Subcutaneous abdominal adipose tissue (tissue), 5 donors: ENCODE data around the gene NDUFA8.

Experiments used
- H3K27ac ChIP-seq: one replicate; pipeline ENCODE4 v1.7.0; 2013; ENCODE audit warnings: low read depth, mild to moderate bottlenecking, inconsistent platforms, low read length, moderate library complexity
- H3K27me3 ChIP-seq, 5 donors: one replicate each; pipeline ENCODE4 v1.7.0; 2013; ENCODE audit warnings: low read length in 5 of 5, inconsistent platforms in 1 of 5; ENCODE audit not compliant: control insufficient read depth in 5 of 5, insufficient read depth in 4 of 5
- H3K36me3 ChIP-seq, 5 donors: one replicate each; pipeline ENCODE4 v1.7.0; 2013; ENCODE audit warnings: low read length in 5 of 5; ENCODE audit not compliant: control insufficient read depth in 5 of 5, insufficient read depth in 5 of 5
- H3K4me1 ChIP-seq, 5 donors: one replicate each; pipeline ENCODE4 v1.7.0; 2013; ENCODE audit warnings: low read length in 5 of 5, mild to moderate bottlenecking in 3 of 5, moderate library complexity in 1 of 5; ENCODE audit not compliant: control insufficient read depth in 5 of 5, insufficient read depth in 5 of 5
- H3K4me3 ChIP-seq, 5 donors: one replicate each; pipeline ENCODE4 v1.7.0; 2013; ENCODE audit warnings: low read length in 5 of 5, low read depth in 1 of 5
- H3K9ac ChIP-seq, 5 donors: one replicate each; pipeline ENCODE4 v1.7.0; 2013; ENCODE audit warnings: low read length in 5 of 5, mild to moderate bottlenecking in 4 of 5, moderate library complexity in 3 of 5
- H3K9me3 ChIP-seq, 5 donors: one replicate each; pipeline ENCODE4 v1.7.0; 2013; ENCODE audit warnings: low read length in 5 of 5; ENCODE audit not compliant: control insufficient read depth in 5 of 5
- donor health status: healthy.
- donor health status: healthy.
- donor health status: healthy.
- donor health status: healthy.
- donor health status: healthy.

NDUFA8 gene

GRCh38 chr9:122143296-122143695, 16.3 kb downstream of the NDUFA8 start:
- H3K9ac ChIP-seq = no peak overlapping the region
- no peaks in the 10 kb centered on the region for H3K9me3 ChIP-seq
- H3K27ac ChIP-seq = no peak overlapping the region
- H3K36me3 ChIP-seq = peaks cover 35 to 61% (median 49%) of the 10 kb centered on the region in 5 donors
- H3K4me1 ChIP-seq = peaks cover 0 to 52% (median 0%) of the 10 kb centered on the region in 5 donors
- no peaks in the 10 kb centered on the region for H3K27me3 ChIP-seq
- H3K4me3 ChIP-seq = no peak overlapping the region

GRCh38 chr9:122141671-122142070, 17.9 kb downstream of the NDUFA8 start:
- Histone ChIP-seq H3K27ac (peak overlapping the region; percentile 47), H3K9me3 (no peaks in the 10 kb centered on the region), H3K36me3 (peaks cover 30 to 46% (median 40%) of the 10 kb centered on the region in 5 donors)

GRCh38 chr9:122140368-122141193, 19.0 kb downstream of the NDUFA8 start:
- Histone ChIP-seq H3K4me1 (peaks cover 0 to 52% (median 0%) of the 10 kb centered on the region in 5 donors), H3K9ac (no peak overlapping the region), H3K27ac (peak overlapping the region; percentile 47), H3K9me3 (no peaks in the 10 kb centered on the region), H3K4me3 (no peak overlapping the region), H3K27me3 (no peaks in the 10 kb centered on the region), H3K36me3 (peaks cover 29 to 36% (median 32%) of the 10 kb centered on the region in 5 donors)

More at GRCh38 chr9:122141671-122142070, 17.9 kb downstream of the NDUFA8 start:
- H3K9ac ChIP-seq = no peak overlapping the region
- peaks cover 0 to 52% (median 0%) of the 10 kb centered on the region in 5 donors for H3K4me1 ChIP-seq
- H3K4me3 ChIP-seq = no peak overlapping the region
- H3K27me3 ChIP-seq = no peaks in the 10 kb centered on the region

DNA sequence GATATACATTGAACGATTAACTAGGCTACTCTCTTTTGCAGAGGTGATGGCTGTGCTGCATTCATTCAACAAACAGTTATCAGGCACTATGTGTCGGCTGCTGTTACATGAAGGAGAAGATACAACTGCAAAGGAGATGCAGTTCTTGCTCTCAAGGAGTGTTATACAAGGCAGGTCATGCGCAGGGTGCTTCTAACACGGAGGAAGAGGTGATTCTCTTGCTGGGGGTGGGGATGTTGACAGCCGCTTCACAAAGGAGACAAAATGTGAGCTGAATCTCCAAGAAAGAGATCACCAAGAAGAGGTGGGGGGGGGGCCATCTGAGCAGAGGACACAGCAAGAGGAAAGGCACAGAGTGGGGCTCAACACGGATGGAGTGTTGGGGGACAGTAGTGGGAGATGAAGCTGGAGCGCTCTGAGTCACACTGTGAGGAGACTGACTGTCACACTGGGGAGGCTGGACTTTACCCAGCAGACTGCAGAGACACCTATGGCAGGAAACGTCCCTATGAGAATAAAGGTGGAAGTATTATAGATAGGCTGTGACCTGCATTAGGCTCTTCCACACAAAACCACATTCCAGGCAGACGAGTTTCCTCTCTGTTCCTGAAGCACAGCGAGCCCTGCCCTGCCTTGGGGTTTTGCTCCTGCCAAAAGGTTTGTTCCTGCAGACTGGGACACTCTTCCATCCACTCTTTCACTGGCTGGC, 20.9 kb downstream of the NDUFA8 start:
- Histone ChIP-seq H3K27me3 (no peaks in the 10 kb centered on the region), H3K27ac (no peak overlapping the region), H3K36me3 (peaks cover 12 to 18% (median 14%) of the 10 kb centered on the region in 5 donors), H3K9ac (no peak overlapping the region), H3K4me1 (peaks cover 0 to 58% (median 5%) of the 10 kb centered on the region in 5 donors), H3K9me3 (no peaks in the 10 kb centered on the region), H3K4me3 (no peak overlapping the region)

DNA sequence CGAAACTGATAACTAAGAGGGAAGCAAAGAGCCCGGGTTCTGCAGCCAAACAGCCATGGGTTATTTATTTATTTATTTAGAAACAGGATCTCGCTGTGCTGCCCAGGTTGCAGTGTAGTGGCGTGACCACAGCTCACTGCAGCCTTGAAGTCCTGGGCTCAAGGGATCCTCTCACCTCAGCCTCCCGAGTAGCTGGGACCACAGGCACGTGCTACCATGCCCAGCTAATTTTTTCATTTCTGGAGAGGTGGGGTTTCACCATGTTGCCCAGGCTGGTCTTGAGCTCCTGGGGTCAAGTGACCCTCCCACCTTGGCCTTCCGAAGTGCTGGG, 24.1 kb downstream of the NDUFA8 start:
- no peak overlapping the region for H3K9ac ChIP-seq
- no peak overlapping the region for H3K27ac ChIP-seq
- no peaks in the 10 kb centered on the region for H3K9me3 ChIP-seq
- peaks cover 0 to 54% (median 12%) of the 10 kb centered on the region in 5 donors for H3K4me1 ChIP-seq
- no peak overlapping the region for H3K4me3 ChIP-seq
- H3K27me3 ChIP-seq = peaks cover 4 to 15% (median 7%) of the 10 kb centered on the region in 5 donors
- H3K36me3 ChIP-seq = no peaks in the 10 kb centered on the region

DNA sequence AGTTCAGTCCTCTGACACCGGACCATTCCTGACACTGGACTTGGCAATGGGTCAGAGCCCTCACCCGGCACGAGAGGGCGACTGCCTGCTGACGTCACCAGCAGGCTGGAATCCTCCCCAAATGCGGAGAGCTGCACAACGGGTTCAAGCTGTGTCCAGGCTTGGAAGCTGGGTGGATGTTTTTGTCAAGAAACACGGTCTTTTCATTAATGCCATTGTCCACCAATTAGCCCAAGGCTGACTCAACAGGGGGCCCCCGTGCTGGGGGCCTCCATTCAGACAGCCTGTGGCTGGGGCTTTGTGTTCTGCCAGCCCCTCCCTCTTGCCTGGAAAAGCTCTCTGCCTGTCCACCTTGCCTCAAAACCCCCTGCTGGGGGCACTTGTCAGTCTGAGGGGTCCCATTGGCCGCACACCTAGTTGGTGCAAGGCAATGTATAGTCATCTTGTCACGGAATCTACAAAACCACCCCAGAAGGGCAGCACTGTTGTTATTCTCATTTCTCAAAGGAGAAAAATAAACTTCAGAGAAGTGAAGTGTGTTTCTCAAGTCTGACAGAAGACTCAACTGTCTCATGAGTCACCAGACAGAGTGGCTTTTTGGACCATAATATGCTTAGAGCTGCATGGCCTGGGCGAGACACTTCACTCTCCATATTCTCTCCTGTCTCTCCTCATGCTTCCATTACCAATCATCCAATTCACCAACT, 24.6 kb downstream of the NDUFA8 start:
- no peak overlapping the region for H3K4me3 ChIP-seq

DNA sequence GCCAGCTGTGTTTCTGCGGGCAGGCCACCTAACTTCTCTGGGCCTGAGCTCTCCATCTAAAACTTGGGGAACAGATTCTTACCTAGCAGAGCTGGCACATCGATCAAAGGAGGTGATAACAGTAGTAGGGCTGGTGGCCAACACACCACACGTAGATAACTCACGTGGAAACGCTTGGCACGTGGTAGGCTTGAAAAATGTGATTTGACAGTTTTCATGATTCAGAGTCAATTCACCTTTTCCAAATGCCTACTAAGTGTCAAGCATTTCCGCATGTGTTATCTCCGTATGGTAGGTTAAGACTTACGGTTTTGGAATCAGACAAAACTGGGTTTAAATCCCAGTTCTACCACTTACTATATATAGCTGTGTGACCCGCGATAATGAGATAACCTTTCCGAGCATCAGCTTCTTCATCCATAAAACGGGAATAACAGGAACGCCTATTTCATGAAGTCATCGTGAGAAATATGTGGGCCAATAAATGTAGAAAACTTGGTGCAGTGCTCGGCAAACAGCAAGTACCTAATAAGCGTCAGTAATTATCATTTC, 25.5 kb downstream of the NDUFA8 start:
- Histone ChIP-seq H3K36me3 (no peaks in the 10 kb centered on the region), H3K27ac (no peak overlapping the region), H3K9ac (no peak overlapping the region), H3K4me3 (no peak overlapping the region), H3K27me3 (peaks cover 4 to 18% (median 7%) of the 10 kb centered on the region in 5 donors), H3K9me3 (no peaks in the 10 kb centered on the region), H3K4me1 (peaks cover 0 to 47% (median 12%) of the 10 kb centered on the region in 5 donors)

More for the DNA sequence above, 24.6 kb downstream of the NDUFA8 start:
- H3K4me1 ChIP-seq = peaks cover 0 to 49% (median 12%) of the 10 kb centered on the region in 5 donors
- no peaks in the 10 kb centered on the region for H3K36me3 ChIP-seq
- no peak overlapping the region for H3K9ac ChIP-seq
- H3K27me3 ChIP-seq = peaks cover 4 to 15% (median 7%) of the 10 kb centered on the region in 5 donors
- no peak overlapping the region for H3K27ac ChIP-seq
- no peaks in the 10 kb centered on the region for H3K9me3 ChIP-seq

DNA sequence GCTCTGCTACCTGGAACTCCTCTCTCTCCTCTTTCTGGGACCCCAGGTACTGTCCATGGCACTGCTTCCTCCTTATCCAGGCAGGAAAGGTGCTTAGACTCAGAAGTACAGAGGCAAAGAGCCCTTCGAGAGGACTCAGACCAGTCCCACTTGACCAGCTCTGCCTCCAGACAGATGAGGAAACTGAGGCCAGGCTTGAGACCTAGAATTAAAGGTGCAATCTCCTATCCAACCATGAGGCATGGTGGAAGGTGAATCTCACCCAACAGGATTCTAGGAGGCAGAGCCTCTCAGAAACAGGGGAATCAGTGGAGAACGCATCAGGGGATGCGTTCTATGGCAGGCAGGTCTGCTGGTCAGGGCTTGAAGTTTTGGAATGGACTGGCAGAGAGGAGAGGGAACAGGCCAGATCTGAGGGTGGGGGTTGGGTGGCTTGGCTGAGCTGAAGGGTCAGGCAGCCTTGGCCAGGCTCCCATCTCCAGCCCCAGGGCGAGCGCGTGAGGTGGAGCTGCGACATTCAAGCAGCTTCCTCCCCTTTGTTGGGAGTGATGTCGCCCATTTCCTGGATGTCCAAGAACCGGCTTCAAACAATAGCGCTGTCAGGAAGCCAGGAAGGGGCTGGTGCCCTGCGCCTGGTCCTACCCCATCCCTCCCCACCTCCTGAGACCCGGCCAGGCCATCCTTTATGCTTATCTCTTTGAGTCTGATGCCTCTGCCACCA, 26.2 kb downstream of the NDUFA8 start:
- H3K4me3 ChIP-seq = no peak overlapping the region
- no peak overlapping the region for H3K9ac ChIP-seq
- H3K9me3 ChIP-seq = no peaks in the 10 kb centered on the region
- H3K4me1 ChIP-seq = peaks cover 0 to 50% (median 12%) of the 10 kb centered on the region in 5 donors
- peaks cover 4 to 18% (median 8%) of the 10 kb centered on the region in 5 donors for H3K27me3 ChIP-seq
- no peak overlapping the region for H3K27ac ChIP-seq
- no peaks in the 10 kb centered on the region for H3K36me3 ChIP-seq

- Histone ChIP-seq H3K4me3 (no peak overlapping the region), H3K9me3 (no peaks in the 10 kb centered on the region), H3K36me3 (no peaks in the 10 kb centered on the region), H3K27ac (no peak overlapping the region), H3K4me1 (peaks cover 0 to 55% (median 12%) of the 10 kb centered on the region in 5 donors), H3K27me3 (peaks cover 6 to 20% (median 9%) of the 10 kb centered on the region in 5 donors), H3K9ac (no peak overlapping the region)
Measured at GRCh38 chr9:122132539-122132938, 27.0 kb downstream of the NDUFA8 start.
